ENCODE results near the gene SMIM22. TPM values are rescaled to one million over a fixed set of nuclear protein-coding genes. Genes with fewer than 3 reads are reported as not detected.

SMIM22 gene
- total and polyA plus RNA-seq, 2 of the 8 experiments (the other 6 are each of a cell fraction or from before 2014, with no cell fraction given) = not detected

GRCh38 chr16:4837733-4838501 is 42.7 kb downstream of the SMIM22 start:
- Histone ChIP-seq H3K18ac (ENCODE audit: extremely low read depth, low read length) (no peak overlapping the region), H3K79me1 (ENCODE audit: low read depth, low read length) (peaks cover 4% of the 10 kb centered on the region; the same call in 1 of the 2 replicates), H3K4ac (replicated peaks; ENCODE audit: insufficient read length, low read depth, low read length) (no peak overlapping the region), H3K9me3 (ENCODE audit: insufficient read depth in 2 of 2, low read depth in 1 of 2, low read length in 1 of 2) (no peaks in the 10 kb centered on the region), H2BK15ac (ENCODE audit: low read length) (no peak overlapping the region), H2BK20ac (ENCODE audit: low read length) (no peak overlapping the region), H4K91ac (replicated peaks; ENCODE audit: insufficient read length, low read length) (no peak overlapping the region), H3K9ac (replicated peaks in 1 of 4; ENCODE audit: extremely low read depth in 1 of 4, low read depth in 3 of 4, low read length in 3 of 4) (no peak overlapping the region), H2BK120ac (replicated peaks; ENCODE audit: low read depth, low read length) (no peak overlapping the region), H2AK5ac (ENCODE audit: low read depth, low read length) (no peak overlapping the region), H3K23me2 (ENCODE audit: low read depth, low read length) (no peaks in the 10 kb centered on the region), H3K14ac (ENCODE audit: insufficient read length) (no peak overlapping the region), H3K23ac (ENCODE audit: insufficient read length) (no peak overlapping the region), H3K27me3 (replicated peaks in 1 of 4; ENCODE audit: control insufficient read depth in 3 of 4, extremely low read depth in 1 of 4, insufficient read depth in 3 of 4, low read length in 3 of 4) (no peaks in the 10 kb centered on the region), H4K8ac (ENCODE audit: extremely low read depth, insufficient read depth, low read length) (no peak overlapping the region), H3K79me2 (ENCODE audit: control insufficient read depth in 1 of 2, insufficient read depth in 2 of 2, low read length in 2 of 2) (0 out of 4 replicates have a peak, but pooled peaks cover 0 to 4% of the 10 kb centered on the region in 2 experiments), H3K4me3 (ENCODE audit: extremely low read depth in 1 of 4, insufficient read depth in 2 of 4, low read depth in 3 of 4, low read length in 4 of 4) (no peak overlapping the region), H2AFZ (ENCODE audit: low read length) (no peak overlapping the region), H4K20me1 (replicated peaks in 1 of 2; ENCODE audit: control insufficient read depth in 1 of 2, insufficient read depth in 2 of 2, low read length in 2 of 2) (peaks cover 2 to 8% of the 10 kb centered on the region in 2 experiments), H3K56ac (replicated peaks; ENCODE audit: insufficient read length, low read depth, low read length) (no peak overlapping the region), H2BK5ac (ENCODE audit: low read depth, low read length) (no peak overlapping the region), H3K4me1 (replicated peaks in 1 of 4; ENCODE audit: control insufficient read depth in 3 of 4, insufficient read depth in 4 of 4, low read length in 3 of 4) (no peaks in the 10 kb centered on the region), H3K36me3 (ENCODE audit: control insufficient read depth in 2 of 4, insufficient read depth in 4 of 4, low read length in 3 of 4) (peaks cover 10 to 52% (median 37%) of the 10 kb centered on the region in 4 experiments), H3K4me2 (ENCODE audit: insufficient read depth in 1 of 2, low read depth in 2 of 2, low read length in 2 of 2) (no peak overlapping the region), H3K27ac (ENCODE audit: low read depth, low read length) (no peak overlapping the region), H4K5ac (ENCODE audit: insufficient read length, low read depth, low read length) (no peak overlapping the region), H2BK12ac (ENCODE audit: low read depth, low read length) (no peak overlapping the region)
- WGBS, 2 experiments (ENCODE audit: extremely low coverage in 1 of 2, insufficient coverage in 1 of 2, insufficient read length in 1 of 2, insufficient replicate concordance in 2 of 2, low coverage in 1 of 2, low lambda C conversion rate in 2 of 2, missing lambda C conversion rate in 1 of 2) = 90% methylated on average over 13 of the region's 13 CpGs; no CpG with 5 or more reads in 1 of the 2 experiments
- POLR2A ChIA-PET (ENCODE audit: partially characterized antibody) = interaction anchor here (1.1 to 1.6 kb wide), 5 partner anchors 10 to 224 kb away, joined by 3 to 5 read pairs (median 3); partner anchors contain the start of genes GLYR1 and UBN1
- no peak for DNase-seq (ENCODE audit: low read depth in 1 of 2, low spot score in 2 of 2)
- CTCF ChIA-PET (ENCODE audit: partially characterized antibody) = interaction anchor here (1.3 kb wide), 2 partner anchors 8 to 118 kb away, joined by 3 read pairs; no protein-coding TSS in a partner anchor
- FAIRE-seq = no peak
- TF ChIP-seq CEBPB (IDR thresholded peaks at IDR 0.05; ENCODE audit: low read depth, low read length) = no peak
- no peak for TF ChIP-seq RFX5 (IDR thresholded peaks at IDR 0.05; ENCODE audit: borderline replicate concordance, low read depth, low read length)
- no peak for TF ChIP-seq KDM1A (IDR thresholded peaks at IDR 0.05; ENCODE audit: borderline replicate concordance, low read length)
- TF ChIP-seq JUN (IDR thresholded peaks at IDR 0.05; ENCODE audit: low read depth, low read length) = no peak
- TF ChIP-seq MAFK (IDR thresholded peaks at IDR 0.05; ENCODE audit: low read depth, low read length) = no peak
- no peak for TF ChIP-seq ASH2L (IDR thresholded peaks at IDR 0.05; ENCODE audit: low read length)
- TF ChIP-seq RAD21 (IDR thresholded peaks at IDR 0.05 in 1 of 2, conservative IDR thresholded peaks at IDR 0.05 in 1 of 2; ENCODE audit: low read depth in 2 of 2, low read length in 2 of 2) = no peak
- no peak for TF ChIP-seq E2F6 (IDR thresholded peaks at IDR 0.05)
- TF ChIP-seq RBBP5 (IDR thresholded peaks at IDR 0.05; ENCODE audit: borderline replicate concordance, low read depth, low read length) = no peak
- TF ChIP-seq TAF7 (optimal IDR thresholded peaks at IDR 0.05; ENCODE audit: borderline replicate concordance, low read depth, low read length) = no peak
- no peak for TF ChIP-seq GABPA (IDR thresholded peaks at IDR 0.05; ENCODE audit: borderline replicate concordance, insufficient read depth, low read length)

Measured in H1 (cell line).